Nephron progenitor cell (in vitro differentiated cells): ENCODE data around the gene UBE2V1.

ENCODE experiments used
- DNase-seq: peaks from one replicate; pipeline ENCODE4 v3.0.0; 2021
- H3K27ac Mint-ChIP-seq: 2 replicates; pipeline ENCODE4 v1.8.0; 2021; ENCODE audit warnings: mild to moderate bottlenecking, moderate library complexity, mixed read lengths
- H3K27me3 Mint-ChIP-seq: 2 replicates; pipeline ENCODE4 v1.8.0; 2021; ENCODE audit warnings: mild to moderate bottlenecking, low read depth, mixed read lengths; ENCODE audit not compliant: poor library complexity
- H3K36me3 Mint-ChIP-seq: 2 replicates; pipeline ENCODE4 v1.8.0; 2021; ENCODE audit warnings: low read depth, mixed read lengths
- H3K4me1 Mint-ChIP-seq: 2 replicates; pipeline ENCODE4 v1.8.0; 2021; ENCODE audit warnings: mixed read lengths
- H3K4me3 Mint-ChIP-seq: 2 replicates; pipeline ENCODE4 v1.8.0; 2021; ENCODE audit warnings: mild to moderate bottlenecking, moderate library complexity, mixed read lengths
- H3K9me3 Mint-ChIP-seq: 2 replicates; pipeline ENCODE4 v1.8.0; 2021; ENCODE audit warnings: mild to moderate bottlenecking, moderate library complexity, mixed read lengths
- CTCF ChIP-seq: fragments of 200-600 bp; sonication (generic); IDR thresholded peaks from 2 replicates; pipeline ENCODE4 v1.5.0; 2021; ENCODE audit warnings: antibody characterized with exemption

Gene UBE2V1

GRCh38 chr20:50043573-50044352 lies 69.2 kb downstream of the UBE2V1 start:
- no peak for DNase-seq
- H3K4me1 Mint-ChIP-seq, result peaks cover 74% of the 10 kb centered on the region
- no peaks in the 10 kb centered on the region for H3K36me3 Mint-ChIP-seq
- peak overlapping the region; percentile 90 for H3K27ac Mint-ChIP-seq
- peaks cover 2% of the 10 kb centered on the region for H3K27me3 Mint-ChIP-seq
- no peaks in the 10 kb centered on the region for H3K9me3 Mint-ChIP-seq
- no peak overlapping the region for H3K4me3 Mint-ChIP-seq
- TF ChIP-seq CTCF, result no peak

- no peaks in the 10 kb centered on the region for H3K9me3 Mint-ChIP-seq
- no peak overlapping the region for H3K4me3 Mint-ChIP-seq
- H3K27ac Mint-ChIP-seq, result peak overlapping the region; percentile 90
- peaks cover 2% of the 10 kb centered on the region for H3K27me3 Mint-ChIP-seq
- DNase-seq, result no peak
- H3K4me1 Mint-ChIP-seq, result peaks cover 76% of the 10 kb centered on the region
- no peak for TF ChIP-seq CTCF
- no peaks in the 10 kb centered on the region for H3K36me3 Mint-ChIP-seq
Observed at GRCh38 chr20:50042370-50043313, 70.3 kb downstream of the UBE2V1 start.

GRCh38 chr20:50041246-50041873 lies 71.6 kb downstream of the UBE2V1 start:
- no peak for TF ChIP-seq CTCF
- no peaks in the 10 kb centered on the region for H3K27me3 Mint-ChIP-seq
- H3K4me1 Mint-ChIP-seq, result peaks cover 64% of the 10 kb centered on the region
- H3K9me3 Mint-ChIP-seq, result no peaks in the 10 kb centered on the region
- peak overlapping the region; percentile 97 for H3K27ac Mint-ChIP-seq
- DNase-seq, result no peak
- H3K4me3 Mint-ChIP-seq, result peak overlapping the region; percentile 52
- H3K36me3 Mint-ChIP-seq, result no peaks in the 10 kb centered on the region

GRCh38 chr20:50040432-50041245 lies 72.3 kb downstream of the UBE2V1 start:
- no peak for DNase-seq
- Mint-ChIP-seq H3K27ac (peak overlapping the region; percentile 97), H3K9me3 (no peaks in the 10 kb centered on the region), H3K4me1 (peaks cover 58% of the 10 kb centered on the region), H3K27me3 (no peaks in the 10 kb centered on the region), H3K36me3 (no peaks in the 10 kb centered on the region), H3K4me3 (peak overlapping the region; percentile 52)
- no peak for TF ChIP-seq CTCF

- peak overlapping the region; percentile 80 for H3K27ac Mint-ChIP-seq
- peak overlapping the region; percentile 24 for H3K4me3 Mint-ChIP-seq
- DNase-seq, result peak; percentile 46
Observed at GRCh38 chr20:50039706-50040431, 73.1 kb downstream of the UBE2V1 start.

More at GRCh38 chr20:50039706-50040431, 73.1 kb downstream of the UBE2V1 start:
- H3K9me3 Mint-ChIP-seq, result no peaks in the 10 kb centered on the region
- no peaks in the 10 kb centered on the region for H3K27me3 Mint-ChIP-seq
- peaks cover 54% of the 10 kb centered on the region for H3K4me1 Mint-ChIP-seq
- H3K36me3 Mint-ChIP-seq, result no peaks in the 10 kb centered on the region
- no peak for TF ChIP-seq CTCF
